IPS-11a (cell line): Measurements from ENCODE around the gene EPN2.
"Not testable (repeated sequence)": the region's sequence is repeated elsewhere in the genome, so short reads cannot be mapped to it uniquely, and the experiment has no call there.

Experiments used
- H3K4me3 ChIP-seq: one replicate; pipeline ENCODE4 v1.5.1; 2013; ENCODE audit warnings: low read depth, low read length, control low read depth

The EPN2 gene

DNA sequence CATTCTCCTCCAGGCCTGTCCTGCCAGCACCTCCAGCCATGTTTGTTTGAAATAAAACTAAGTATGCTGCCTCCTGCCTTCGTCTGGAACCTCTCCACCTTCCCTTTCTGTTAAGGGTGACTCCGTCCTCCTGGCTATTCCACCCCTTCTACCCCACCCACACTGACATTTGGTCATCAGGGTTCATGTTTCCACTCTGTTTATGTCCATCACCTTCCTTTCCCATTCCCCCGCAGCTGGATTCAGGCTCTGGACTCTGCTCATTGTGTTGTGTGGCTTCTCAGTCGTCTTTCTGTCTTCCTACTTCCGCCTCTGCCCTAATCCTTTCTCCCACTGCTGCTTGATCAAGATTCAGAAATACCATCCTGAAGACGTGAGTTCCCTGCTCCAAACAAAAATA, 28.6 kb downstream of the EPN2 start:
- no peak overlapping the region for H3K4me3 ChIP-seq

DNA sequence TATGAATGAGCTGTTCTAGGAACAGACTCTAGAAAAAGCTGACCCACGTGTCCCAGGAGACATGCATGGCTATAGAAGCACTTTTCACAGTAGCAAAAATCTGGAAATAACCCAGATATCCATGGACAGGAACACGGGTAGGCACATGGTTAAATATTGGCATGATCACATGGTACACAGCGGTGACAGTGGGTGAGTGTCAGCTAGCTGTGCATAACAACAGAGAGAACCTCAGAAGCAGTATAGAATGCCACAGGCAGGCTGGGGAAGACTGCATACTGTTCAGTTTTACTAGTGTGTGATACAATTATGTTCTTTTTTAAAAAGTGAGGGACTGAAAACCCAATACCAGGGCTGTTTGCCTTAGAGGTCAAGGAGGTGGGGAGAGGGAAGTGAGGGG, 31.4 kb downstream of the EPN2 start:
- H3K4me3 ChIP-seq, result no peak overlapping the region

DNA sequence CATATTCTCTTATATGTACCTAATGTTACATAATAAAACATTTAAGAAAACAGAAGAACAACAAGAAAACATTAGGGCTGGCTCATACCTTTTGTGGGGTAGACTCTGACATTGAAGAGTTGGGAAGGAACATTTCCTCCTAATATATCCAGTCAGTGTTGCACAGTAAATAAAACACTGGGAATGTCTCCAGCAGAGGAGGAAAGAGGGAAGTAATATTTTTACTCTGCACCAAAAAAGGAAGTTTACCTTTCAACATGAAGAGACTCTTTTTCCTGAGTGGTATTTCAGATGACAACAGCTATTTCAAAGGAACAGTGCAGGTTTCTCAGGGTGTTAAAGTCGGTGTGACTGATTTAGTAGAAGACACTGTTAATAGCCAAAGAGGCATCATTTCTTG, 31.9 kb downstream of the EPN2 start:
- no peak overlapping the region for H3K4me3 ChIP-seq

DNA sequence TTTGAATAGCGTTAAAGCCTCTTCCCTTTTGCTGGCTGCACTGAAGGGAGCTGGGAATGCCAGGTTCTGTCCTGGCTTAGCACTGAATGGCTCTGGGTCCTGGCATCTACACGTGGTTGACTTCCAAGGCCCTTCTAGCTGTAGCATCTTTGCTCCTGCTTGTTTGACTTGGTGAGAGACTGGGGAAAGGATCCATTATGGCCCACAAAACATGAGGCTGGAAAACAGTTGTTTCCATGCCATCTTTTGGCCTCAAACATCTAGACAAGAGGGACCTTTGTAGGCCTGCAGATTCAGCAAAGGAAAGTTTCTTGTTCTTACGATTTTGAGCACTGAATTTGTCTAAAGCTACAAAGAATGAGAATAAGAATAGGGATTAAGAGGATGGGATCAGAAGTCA, 32.5 kb downstream of the EPN2 start:
- no peak overlapping the region for H3K4me3 ChIP-seq

DNA sequence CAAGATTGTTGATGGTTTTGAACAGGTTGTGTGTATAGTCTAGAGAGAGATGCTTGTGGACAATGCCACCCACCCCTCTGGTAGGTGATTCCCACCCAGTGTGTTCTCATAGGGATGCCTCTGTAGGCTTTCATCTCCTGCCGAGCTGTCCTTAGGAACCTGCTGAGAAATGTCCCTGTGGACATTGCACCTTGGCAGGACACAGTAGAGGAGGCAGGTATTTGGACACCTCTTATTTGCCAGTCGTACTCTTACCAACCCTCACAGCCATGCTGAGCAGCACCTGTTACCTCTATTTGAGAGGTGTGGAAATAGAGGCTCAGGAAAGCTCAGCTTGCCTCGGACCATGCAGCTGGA, 33.2 kb downstream of the EPN2 start:
- H3K4me3 ChIP-seq, result no peak overlapping the region

DNA sequence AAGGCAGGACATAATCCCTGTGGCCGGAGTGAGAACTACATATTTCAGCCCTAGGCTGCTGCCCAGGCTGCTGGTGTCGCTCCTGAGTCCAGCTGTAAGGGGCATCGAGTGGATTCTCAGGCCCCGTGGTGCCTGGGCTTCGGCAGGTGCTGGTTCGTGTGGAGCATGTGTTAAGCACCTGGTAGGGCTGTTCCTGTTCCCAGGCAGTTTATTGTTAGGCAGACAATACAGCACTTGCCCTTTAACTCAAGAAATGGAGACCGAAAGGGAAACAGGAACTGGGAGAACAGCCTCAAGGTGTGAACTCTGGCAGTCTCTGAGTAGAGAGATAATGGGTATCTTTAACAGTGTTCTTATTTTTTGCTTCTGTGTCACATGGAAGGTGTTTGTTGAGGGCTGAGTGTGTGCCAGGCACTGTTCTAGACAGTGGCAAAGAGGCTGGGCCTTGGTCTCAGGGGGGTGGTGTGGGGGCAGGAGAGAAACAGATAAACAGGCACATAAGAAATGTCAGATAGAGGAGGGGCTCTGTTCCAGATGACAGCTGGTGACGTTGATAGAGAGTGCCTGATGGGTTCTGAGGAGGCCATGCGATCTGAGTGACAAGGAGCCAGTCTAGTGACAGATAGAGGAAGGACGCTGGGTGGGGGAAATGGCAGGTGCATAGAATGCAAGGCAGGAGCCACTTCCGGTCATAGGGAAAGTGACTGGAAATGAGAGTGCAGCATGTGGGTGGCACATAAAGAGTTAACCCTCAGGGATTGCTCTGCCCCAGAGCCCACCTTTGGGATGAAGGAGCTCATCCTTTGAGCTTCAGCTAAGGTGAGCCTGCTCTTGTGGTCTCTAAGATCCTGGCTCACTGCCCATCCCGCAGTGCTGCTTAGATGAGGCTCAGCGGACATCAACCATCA, 33.8 kb downstream of the EPN2 start:
- H3K4me3 ChIP-seq, result no peak overlapping the region

DNA sequence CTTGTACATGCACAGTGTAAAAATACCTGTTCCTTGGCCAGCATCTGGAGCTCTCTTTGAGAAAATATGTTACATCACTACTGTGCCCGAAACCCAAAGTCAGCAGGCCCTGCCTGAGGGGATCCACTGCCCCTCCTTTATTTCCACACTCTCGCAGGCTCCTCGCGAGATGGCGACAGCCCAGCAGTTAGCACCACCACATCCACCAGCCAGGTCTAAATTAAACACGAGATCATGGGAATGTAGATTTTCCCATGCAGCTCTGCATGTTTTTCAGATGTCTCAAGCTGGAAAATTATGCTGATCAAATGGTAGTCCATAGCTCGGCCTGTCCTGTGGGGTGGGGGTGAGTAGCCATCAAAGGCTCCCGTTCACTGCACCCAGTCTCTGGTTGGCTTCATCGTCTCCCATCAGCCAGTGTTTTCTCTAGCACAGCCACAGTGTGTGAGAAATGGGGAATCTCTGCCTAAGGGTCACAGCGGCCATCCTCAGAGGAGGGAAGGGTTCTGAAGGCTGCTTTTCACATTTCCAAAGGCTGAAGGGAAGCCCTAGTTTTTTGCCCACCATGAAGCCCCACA, 34.7 kb downstream of the EPN2 start:
- no peak overlapping the region for H3K4me3 ChIP-seq

DNA sequence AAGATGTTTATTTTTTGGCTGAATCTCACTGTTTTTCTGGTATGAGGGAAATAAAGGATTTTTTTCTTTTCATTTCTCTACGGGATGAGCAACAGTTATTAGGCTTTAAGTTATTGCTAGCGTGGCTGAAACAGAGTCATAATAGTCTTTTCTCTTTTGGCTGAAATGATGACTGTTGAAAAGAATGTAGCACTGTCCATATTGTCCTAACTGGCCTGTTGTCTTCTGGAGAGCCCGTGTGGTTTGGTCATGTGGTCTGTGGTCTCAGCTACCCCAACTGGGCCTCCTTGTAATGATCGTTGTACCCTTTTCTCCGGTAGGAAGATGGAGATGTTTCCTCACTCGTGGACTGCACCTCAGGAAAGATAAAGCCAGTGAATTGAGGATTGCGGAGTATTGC, 36.6 kb downstream of the EPN2 start:
- no peak overlapping the region for H3K4me3 ChIP-seq

DNA sequence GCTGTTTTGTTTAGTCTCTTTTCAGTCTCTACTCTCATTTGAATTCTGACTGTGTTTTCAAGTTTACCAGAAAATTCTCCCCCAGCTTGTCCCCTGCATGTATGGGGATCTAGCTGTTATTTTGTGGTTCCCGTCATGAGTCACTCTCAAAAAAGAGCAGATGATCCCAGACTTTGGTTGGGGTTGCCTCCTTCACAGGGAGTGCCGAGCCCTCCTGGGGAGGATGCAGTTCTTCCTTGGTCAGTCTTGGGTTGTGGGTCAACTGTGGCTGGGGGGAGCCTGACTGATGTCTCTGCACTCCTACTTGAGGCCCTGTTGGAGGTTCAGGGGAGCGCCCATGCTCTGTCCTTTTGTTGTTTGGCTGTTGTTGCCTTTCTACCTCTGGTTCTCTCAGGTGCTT, 37.7 kb downstream of the EPN2 start:
- H3K4me3 ChIP-seq, result no peak overlapping the region

DNA sequence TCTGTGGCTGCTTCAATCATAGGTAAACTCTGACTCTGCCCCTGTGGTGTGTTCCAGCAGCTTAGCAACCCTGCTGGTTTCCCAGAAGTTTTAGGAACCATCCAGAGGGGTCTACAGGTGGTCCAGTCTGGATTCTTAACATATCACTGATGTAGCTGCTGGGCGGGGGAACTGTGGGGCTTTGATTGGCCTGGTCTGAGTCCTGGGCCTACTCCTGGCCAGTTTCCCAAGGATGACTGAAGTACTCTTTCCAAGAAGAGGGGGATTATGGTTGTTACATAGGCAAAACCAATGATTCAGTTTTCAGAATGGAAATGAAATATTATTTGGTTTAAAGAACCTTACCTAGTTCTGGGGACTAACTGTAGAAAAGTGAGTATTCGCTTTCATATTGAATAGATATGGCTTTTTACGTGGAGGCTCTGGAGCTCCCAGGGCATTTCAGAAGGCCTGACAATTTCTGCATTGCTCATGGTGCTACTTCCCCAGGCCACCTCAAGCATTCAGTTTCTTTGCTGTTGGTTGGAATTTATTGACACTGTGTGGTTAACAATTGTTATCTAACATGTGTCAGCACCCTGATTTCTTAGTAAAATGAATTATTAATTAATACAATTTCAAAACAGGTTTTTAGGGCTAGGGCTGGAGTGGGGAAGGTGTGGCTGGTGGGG, 38.4 kb downstream of the EPN2 start:
- H3K4me3 ChIP-seq, result no peak overlapping the region

DNA sequence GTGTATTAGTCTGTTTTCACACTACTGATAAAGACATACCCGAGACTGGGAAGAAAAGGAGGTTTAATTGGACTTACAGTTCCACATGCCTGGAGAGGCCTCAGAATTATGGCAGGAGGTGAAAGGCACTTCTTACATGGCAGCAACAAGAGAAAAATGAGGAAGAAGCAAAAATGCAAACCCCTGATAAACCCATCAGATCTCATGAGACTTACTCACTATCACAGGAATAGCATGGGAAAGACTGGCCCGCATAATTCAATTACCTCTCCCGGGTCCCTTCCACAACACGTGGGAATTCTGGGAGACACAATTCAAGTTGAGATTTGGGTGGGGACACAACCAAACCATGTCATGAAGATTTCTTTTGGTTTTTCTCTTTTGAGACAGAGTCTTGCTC, 41.1 kb downstream of the EPN2 start:
- H3K4me3 ChIP-seq, result not testable (repeated sequence)

DNA sequence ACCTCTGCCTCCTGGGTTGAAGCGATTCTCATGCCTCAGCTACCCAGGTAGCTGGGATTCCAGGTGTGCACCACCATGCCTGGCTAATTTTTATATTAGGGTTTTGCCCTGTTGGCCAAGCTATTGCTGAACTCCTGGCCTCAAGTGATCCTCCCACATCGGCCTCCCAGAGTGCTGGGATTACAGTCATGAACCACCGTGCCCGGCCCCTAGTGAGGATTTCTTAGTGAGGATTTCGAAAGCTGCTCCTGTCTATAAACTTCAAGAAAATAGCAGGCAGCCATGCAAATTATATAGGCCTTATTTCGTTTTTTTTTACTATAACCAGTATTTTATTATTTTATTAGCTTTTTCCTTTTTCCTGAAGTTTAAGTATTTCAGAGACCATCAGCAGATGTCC, 41.6 kb downstream of the EPN2 start:
- H3K4me3 ChIP-seq, result no peak overlapping the region

DNA sequence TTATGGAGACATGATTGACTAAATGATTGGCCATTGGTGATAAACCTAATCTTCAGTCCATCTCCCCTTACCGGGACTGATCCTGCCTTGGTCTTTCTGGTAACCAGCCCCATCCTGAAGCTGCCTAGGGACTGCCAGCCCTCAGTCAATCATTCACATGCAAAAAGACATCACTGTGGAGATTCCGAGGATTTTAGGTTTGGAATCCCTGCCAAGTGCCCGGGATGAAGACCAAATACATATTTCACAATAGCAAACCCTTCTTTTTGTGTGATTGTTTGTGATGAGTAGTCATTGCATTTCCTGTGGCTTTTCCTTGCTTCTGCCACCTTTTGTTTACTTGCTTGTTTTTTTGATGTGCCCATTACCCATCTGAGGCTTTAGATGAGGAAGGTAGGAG, 44.0 kb downstream of the EPN2 start:
- no peak overlapping the region for H3K4me3 ChIP-seq

DNA sequence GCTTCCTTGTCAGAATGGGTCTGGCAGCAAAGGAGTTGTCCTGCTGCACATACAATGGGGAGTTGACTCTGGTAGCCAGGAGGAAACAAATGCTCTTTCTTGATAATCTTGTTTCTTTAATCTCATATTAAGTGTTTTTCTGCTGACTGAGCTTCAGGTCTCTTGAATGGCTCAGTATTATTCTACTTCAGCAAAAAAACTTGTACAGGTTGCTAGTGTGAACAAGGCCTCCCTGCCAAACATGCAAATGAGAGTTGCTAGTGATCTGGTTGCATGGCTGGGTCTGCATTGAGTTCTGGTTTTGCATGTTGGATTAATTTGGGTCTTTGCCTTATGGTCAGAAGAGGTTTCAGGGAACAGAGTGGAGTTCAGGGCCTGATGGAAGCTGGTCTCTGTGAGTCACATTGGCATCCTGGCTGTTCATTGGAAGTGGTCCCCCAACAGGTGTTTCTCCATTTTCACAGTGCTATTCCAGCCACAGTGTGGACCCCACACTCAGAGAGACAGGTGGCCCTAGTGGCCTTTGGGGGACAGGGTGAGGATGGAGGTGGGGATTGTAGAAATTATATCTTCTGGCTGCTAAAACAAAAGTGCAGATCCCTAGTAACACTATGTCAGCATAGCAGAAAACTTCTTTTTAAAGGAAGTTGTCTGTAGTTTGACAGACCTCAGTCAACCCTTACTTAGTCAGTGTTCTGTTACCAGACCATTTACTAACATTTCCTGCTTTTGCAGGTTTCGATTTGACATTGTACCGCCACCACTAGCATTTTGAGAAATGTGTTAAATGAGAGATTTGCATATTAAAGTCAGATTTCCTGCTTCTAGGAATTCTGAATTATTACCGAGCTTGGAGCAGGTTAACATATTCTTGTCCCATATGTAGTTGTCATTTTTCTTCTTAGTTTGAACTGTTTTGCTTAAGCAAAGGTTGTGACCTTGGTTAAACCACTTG, 47.1 kb downstream of the EPN2 start:
- no peak overlapping the region for H3K4me3 ChIP-seq

DNA sequence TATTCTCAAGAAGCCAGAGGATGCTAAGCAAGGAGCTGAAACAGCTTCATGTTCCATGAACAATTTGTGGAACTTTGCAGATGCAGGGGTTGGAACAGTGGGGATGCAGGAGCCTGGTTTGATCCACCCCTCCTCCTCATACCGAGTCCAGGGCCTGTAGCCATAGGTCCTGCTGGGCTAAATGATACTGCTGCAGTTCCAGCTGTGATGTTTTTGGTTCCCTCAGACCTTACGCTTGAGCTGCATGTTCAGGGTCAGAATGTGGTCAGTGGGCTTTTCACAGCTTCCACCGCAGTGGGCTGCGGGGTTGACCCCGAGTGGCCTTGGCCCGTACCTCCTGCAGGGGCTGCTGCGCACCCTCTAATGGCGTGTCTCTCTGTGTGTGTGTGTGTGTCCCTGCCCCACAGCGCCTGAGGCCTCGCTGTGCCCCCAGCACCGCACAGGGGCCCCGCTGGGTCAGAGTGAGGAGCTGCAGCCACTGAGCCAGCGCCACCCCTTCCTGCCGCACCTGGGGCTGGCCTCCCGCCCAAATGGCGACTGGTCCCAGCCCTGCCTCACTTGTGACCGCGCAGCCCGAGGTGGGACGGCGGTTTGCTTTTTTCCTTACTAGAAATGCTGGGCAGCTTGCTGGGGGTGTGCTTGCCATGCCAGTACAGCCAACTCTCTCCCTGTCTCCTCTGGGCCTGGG, 48.2 kb downstream of the EPN2 start:
- H3K4me3 ChIP-seq, result no peak overlapping the region

DNA sequence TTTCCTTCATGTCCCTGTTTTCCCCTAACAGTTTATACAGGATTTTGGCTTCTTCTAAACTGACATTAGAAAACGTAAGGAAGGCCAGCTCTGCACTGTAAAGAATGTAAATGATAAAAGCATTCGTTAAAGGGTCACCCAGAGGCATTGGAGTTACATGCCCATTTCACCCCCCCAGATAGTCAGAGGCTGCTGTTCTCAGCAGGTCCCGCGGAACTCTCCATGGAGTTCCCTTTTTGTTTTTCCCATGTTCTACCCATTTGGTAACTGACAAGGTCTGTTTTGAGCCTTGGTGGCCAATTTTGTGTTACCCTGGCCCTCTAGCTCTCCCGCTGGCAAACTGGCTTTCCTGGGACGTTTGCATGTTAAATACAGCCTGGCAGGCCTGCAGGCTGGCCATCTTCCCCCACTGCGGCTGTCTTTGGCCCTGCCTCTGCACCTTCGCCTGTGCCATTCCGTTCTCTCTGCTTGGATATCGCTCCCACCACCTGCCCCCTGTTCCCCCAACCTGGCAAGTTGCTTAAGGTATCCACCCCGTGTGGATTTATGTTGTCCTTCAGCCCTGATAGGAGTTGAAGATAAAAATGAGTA, 49.7 kb downstream of the EPN2 start:
- H3K4me3 ChIP-seq, result no peak overlapping the region

DNA sequence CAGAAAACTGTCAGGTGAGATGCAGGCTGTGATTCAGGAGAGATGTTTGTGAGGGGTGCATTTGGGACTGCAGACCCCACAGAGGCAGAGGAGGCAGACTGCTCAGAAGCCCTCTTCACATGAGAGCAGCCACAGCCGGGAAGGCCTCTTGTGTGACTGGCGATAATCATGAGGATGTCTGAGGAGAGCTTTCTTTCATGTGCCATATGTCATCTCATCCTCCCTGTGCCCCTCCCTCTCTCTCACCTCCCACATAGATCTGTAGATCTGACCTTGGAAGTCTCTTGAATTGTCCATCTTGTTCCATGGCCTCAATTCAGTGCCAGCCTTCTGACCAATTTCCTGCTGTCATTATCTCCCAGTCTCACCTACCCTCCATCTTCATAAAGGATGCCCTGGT, 50.5 kb downstream of the EPN2 start:
- no peak overlapping the region for H3K4me3 ChIP-seq

DNA sequence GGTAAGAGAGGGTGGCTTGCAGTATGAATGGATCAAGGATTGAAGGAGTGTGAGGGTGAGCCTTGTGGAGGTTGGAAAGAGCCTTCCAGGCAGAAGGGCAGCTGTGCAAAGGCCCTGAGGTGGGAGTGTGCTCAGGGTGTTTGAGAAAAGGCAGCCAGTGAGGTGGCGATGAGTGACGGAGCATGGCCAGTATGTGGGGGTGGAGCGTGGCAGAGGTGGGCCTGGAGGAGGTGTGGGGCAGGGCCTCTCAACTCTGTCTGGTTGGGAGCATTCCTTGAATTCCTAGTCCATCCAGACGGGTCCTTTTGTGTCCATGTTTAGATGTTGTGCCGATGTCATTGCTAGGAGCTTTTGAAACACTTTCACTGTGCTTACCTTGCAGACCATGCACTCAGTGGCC, 51.3 kb downstream of the EPN2 start:
- H3K4me3 ChIP-seq, result no peak overlapping the region

DNA sequence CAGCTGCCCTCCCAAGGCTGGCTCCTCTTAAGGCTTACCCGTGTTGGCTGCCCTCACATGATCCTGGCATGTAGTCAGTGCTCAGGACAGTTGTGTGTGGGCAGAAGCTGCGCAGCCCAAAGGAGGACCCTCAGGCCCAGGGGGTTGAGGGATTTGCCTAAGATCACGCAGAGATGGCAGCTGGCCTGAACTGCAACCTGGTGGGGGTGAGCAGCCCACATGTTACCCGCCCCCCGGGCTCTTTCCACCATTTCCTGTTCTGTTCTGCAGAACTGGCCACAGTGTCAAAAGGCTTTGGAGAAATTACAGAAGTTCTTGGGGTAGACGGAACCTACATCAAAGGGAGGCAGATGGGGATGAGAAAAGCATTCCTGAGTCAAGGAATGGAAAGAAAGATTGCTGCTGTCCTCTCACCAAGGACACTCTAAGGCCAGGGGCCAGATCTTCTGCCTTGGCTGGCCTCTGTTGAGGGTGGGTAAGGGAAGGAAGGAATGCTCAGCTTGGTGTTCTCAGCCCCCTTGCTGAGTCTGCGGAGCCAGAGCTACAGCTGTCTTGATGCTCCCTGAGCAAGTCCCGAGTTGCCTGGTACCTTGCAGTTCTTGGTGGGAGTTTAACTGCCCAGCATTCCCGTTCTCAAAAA, 53.0 kb downstream of the EPN2 start:
- no peak overlapping the region for H3K4me3 ChIP-seq
